Stimulated activated CD8-positive, alpha-beta memory T cell treated with anti-CD3 and anti-CD28 coated beads, Interleukin-7, amount 100 ng/mL, for 24 hours (primary cell): ENCODE measurements around the gene PRKCE.

ENCODE experiments used
- DNase-seq: peaks from one replicate; pipeline ENCODE4 v3.0.0-alpha.2; 2020; ENCODE audit warnings: low read depth

PRKCE gene

GRCh38 chr2:45890819-45891218, 239.3 kb downstream of the PRKCE start:
- no peak for DNase-seq

- no peak for DNase-seq
These were observed 240.4 kb downstream of the PRKCE start for GRCh38 chr2:45891719-45892424.

GRCh38 chr2:45892425-45892745, 240.9 kb downstream of the PRKCE start:
- DNase-seq = no peak

- DNase-seq = no peak
These were observed 241.3 kb downstream of the PRKCE start for GRCh38 chr2:45892757-45893156.

GRCh38 chr2:45894211-45894610, 242.7 kb downstream of the PRKCE start:
- DNase-seq = no peak

- DNase-seq = no peak
These were observed 243.9 kb downstream of the PRKCE start for GRCh38 chr2:45895241-45895861.

- no peak for DNase-seq
These were observed 244.8 kb downstream of the PRKCE start for GRCh38 chr2:45896311-45896710.

- no peak for DNase-seq
These were observed 246.4 kb downstream of the PRKCE start for GRCh38 chr2:45897842-45898241.

GRCh38 chr2:45898819-45899218, 247.3 kb downstream of the PRKCE start:
- no peak for DNase-seq

GRCh38 chr2:45899926-45900325, 248.5 kb downstream of the PRKCE start:
- DNase-seq = no peak

GRCh38 chr2:45901468-45902032, 250.1 kb downstream of the PRKCE start:
- no peak for DNase-seq

GRCh38 chr2:45902380-45902779, 250.9 kb downstream of the PRKCE start:
- DNase-seq = no peak

GRCh38 chr2:45902781-45903375, 251.4 kb downstream of the PRKCE start:
- DNase-seq = no peak

GRCh38 chr2:45904267-45904945, 252.9 kb downstream of the PRKCE start:
- DNase-seq = no peak

GRCh38 chr2:45904946-45905631, 253.6 kb downstream of the PRKCE start:
- no peak for DNase-seq

GRCh38 chr2:45905632-45905958, 254.1 kb downstream of the PRKCE start:
- no peak for DNase-seq

GRCh38 chr2:45907592-45907991, 256.1 kb downstream of the PRKCE start:
- DNase-seq = no peak

- no peak for DNase-seq
These were observed 257.1 kb downstream of the PRKCE start for GRCh38 chr2:45908316-45909170.

GRCh38 chr2:45909171-45909565, 257.7 kb downstream of the PRKCE start:
- DNase-seq = no peak

- no peak for DNase-seq
These were observed 258.3 kb downstream of the PRKCE start for GRCh38 chr2:45909677-45910191.

- no peak for DNase-seq
These were observed 259.1 kb downstream of the PRKCE start for GRCh38 chr2:45910473-45911060.
